DND-41 (cell line): ENCODE data around the gene TRIM58.

Source experiments
- CTCF ChIP-seq: IDR thresholded peaks from 2 replicates; pipeline ENCODE4 v1.5.1; 2012; ENCODE audit warnings: borderline replicate concordance, low read length, moderate library complexity, mild to moderate bottlenecking; ENCODE audit not compliant: poor library complexity, severe bottlenecking; ENCODE audit errors: extremely low read depth
- EZH2 ChIP-seq: IDR thresholded peaks from 3 replicates; pipeline ENCODE4 v1.6.1; 2012; ENCODE audit warnings: borderline replicate concordance, low read depth, mild to moderate bottlenecking, moderate library complexity, low read length, inconsistent platforms; ENCODE audit not compliant: severe bottlenecking

- TF ChIP-seq CTCF (no peak), EZH2 (no peak)
Measured at GRCh38 chr1:247849616-247850015, 7.4 kb upstream of the TRIM58 start.
